GM12872 (cell line): ENCODE measurements around the gene EGFR.
A peak's percentile ranks its signal among the peaks of the same experiment; 100 is the strongest.

Experiments
- TF ChIP-seq, protein P1 (sequence below): IDR thresholded peaks from 3 replicates; pipeline ENCODE4 v1.5.1; 2011; ENCODE audit warnings: low read depth, mild to moderate bottlenecking, low read length, moderate library complexity; ENCODE audit not compliant: insufficient read depth

EGFR gene

DNA sequence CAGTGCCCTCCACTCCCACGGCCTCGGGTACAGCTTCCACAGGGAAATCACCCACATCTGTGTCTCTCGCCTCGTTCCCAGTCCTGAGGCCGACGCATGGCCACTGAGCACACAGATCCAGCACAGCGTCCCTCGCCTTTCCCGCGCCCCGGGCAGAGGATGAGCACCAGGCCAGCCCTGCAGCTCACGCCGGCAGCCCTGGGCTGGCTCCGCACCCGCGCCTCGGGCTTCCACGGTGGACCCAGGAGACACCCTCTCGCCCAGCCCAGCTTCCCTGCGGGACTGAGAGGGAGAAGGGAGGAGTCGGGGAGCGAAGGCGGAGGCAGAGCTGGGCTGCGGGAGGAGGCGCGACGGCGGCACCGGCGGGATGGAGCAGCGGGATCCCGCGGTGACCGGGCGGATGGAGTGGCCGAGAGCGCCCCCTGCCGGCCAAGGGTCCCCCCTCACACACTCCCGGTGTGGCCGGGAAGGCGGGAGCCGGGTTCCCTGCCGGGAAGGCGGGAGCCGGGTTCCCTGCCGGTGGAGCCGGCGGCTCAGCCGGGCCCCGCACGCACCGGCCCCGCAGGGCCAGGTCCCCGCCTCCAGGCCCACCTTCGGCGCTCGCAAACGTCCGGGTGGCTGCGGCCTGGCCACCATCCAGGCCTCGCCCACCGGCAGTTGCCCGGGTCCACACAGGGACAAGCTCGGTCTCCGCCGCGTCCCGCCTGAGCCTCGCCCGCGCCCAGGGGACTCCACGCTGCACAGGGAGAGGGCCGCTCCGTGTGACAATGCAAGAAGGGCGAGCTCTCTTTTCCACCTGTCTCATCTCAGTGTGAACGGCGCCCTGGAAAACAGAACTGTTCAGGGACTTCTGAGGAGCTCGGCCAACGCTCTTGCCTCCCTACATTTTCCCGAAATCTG lies 236.0 kb downstream of the EGFR start:
- TF ChIP-seq, protein P1, sequence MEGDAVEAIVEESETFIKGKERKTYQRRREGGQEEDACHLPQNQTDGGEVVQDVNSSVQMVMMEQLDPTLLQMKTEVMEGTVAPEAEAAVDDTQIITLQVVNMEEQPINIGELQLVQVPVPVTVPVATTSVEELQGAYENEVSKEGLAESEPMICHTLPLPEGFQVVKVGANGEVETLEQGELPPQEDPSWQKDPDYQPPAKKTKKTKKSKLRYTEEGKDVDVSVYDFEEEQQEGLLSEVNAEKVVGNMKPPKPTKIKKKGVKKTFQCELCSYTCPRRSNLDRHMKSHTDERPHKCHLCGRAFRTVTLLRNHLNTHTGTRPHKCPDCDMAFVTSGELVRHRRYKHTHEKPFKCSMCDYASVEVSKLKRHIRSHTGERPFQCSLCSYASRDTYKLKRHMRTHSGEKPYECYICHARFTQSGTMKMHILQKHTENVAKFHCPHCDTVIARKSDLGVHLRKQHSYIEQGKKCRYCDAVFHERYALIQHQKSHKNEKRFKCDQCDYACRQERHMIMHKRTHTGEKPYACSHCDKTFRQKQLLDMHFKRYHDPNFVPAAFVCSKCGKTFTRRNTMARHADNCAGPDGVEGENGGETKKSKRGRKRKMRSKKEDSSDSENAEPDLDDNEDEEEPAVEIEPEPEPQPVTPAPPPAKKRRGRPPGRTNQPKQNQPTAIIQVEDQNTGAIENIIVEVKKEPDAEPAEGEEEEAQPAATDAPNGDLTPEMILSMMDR, result peak; percentile 83

DNA sequence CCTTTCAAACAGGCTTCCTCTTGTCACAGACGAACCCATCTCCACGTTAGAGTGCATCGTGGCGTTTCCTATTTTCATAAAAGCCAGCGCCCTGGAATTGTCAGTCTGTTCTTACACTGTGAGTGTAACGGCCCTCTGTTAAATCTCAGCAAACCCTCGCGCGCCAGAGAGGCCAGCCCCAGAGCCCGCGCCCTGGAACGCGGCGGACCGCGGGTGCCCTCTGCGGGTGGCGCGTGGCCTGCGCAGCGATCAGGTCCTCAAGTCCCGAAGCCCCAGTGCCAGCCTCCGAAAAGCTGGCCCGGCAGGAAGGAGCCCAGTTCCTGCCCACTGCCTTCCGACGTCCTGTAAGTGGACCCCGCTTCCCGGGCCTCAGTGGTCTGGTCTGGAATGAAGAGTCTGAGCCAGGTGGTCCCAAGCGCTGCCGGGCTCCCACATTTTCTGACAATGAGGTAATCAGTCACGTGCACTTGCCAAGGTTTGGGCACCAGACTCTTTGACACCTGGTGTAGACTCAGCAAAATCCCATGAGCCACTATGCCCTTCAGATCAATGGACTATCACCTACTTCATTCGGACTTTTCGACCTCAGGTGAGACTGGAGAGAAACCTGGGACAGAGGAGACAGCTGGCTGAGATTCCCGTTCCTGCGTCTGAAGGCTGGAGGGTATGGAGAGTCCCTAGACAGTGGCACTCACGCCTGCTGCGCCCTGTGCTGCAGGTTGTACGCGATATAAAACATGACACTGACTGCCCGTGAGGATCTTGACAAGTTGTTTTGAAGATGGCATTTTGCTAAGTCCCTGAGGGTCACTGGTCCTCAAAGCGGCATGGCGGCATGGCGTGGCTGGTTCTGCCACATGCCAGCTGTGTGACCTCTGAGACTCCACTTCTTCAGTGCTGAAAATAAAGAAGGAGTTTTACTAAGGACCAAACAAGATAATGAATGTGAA lies 237.0 kb downstream of the EGFR start:
- TF ChIP-seq, protein P1, result peak; percentile 92

DNA sequence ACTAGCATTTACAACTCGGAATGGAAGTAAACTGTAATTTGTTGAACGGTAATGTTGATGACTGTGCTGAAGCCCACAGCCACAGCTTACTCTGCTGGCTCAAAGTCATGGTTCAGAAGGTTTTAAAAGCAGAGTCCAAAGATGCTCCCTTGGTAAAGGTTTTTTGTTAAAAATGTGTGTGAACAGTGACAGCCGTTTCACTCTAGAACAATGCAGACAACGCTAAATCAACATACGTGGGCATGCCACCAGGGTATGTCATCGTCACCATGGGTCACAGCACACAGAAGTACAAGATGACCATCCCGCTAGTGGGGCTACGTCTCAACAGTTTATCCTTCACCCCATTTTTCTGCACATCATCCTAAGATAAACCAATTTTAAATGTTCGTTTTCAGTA lies 239.8 kb downstream of the EGFR start:
- TF ChIP-seq, protein P1, result no peak

DNA sequence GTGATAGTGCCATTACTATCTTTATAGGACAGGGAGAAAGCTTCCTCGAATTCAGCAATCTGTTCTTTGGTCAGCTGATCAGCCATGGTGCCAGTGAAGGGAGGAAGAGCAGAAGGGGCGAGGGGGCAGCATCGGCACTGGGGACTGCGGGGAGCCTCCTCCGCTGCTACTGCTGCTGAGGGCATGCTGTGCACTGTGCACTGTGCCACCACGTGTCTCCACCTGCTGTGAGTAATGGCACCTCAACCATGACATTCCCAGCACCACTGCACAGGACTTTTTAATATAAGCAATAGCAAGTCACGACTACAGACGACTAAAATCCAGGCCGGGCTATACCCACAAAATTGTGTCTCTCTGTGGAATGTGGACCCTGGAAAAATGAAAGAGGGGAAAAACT lies 241.4 kb downstream of the EGFR start:
- TF ChIP-seq, protein P1, result no peak

DNA sequence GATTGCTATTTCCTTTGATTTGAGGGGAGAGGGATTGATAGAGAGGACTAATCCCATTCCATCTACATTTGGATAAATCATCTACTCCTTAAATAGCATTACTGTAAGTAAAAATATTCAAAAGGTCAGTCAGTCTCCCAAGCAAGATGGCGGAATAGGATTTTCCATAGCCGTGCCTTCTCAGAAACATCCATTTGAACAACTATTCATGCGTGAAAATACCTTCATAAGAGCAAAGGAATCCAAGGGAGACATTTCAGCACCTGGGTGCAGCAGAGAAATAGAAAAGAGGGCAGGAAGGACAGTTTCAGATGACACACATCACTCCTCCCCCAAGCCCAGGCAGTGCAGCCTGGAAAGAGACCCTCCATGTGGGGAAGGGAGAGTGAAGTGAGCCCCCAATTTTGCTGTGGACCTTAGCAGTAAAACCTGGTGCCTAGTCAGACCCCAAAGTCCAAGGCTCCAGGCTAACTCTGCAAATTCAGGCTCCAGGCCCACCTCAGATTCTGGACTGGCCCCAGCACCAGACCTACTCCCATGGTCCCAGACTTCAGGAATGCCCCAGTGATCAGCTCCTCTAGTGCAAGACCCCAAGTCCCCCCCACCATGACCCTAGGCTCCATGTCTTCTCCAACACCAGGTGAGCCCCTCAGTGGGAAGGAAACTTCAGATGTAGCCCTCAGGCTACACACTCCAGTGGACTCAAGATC lies 242.0 kb downstream of the EGFR start:
- TF ChIP-seq, protein P1, result no peak
